Measurements from ENCODE around the gene NR1I2.

NR1I2 gene

DNA sequence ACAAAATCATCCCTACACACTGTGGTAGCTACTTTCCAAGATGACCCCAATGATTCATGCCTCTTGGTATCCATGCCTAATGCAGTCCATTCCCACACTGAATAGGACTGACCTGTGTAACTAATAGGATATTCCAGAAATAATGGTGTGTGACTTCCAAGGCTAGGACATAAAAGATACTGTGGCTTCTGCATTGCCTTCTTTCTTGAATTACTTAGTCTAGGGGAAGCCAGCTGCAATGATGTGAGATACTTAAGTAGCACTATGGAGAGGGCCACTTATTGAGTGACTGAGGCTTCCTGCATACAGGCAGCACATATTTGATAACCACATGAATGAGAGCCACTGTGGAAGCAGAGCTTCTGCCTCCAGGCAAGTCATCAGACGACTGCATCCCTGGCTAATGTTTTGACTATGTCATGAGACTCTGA, 50.1 kb downstream of the NR1I2 start:
- H3K4me3 ChIP-seq (ENCODE audit: low read depth, low read length): no peak overlapping the region
- DNase-seq (ENCODE audit: low read depth, low spot score): peak; percentile 65
- CTCF ChIA-PET: interaction anchor here (0.7 to 2.5 kb wide), 7 partner anchors 9 to 577 kb away, joined by 3 to 9 read pairs (median 3); no protein-coding TSS in a partner anchor
- POLR2A ChIA-PET: no interaction called here
- TF ChIP-seq, protein P1, sequence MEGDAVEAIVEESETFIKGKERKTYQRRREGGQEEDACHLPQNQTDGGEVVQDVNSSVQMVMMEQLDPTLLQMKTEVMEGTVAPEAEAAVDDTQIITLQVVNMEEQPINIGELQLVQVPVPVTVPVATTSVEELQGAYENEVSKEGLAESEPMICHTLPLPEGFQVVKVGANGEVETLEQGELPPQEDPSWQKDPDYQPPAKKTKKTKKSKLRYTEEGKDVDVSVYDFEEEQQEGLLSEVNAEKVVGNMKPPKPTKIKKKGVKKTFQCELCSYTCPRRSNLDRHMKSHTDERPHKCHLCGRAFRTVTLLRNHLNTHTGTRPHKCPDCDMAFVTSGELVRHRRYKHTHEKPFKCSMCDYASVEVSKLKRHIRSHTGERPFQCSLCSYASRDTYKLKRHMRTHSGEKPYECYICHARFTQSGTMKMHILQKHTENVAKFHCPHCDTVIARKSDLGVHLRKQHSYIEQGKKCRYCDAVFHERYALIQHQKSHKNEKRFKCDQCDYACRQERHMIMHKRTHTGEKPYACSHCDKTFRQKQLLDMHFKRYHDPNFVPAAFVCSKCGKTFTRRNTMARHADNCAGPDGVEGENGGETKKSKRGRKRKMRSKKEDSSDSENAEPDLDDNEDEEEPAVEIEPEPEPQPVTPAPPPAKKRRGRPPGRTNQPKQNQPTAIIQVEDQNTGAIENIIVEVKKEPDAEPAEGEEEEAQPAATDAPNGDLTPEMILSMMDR (IDR thresholded peaks at IDR 0.05; ENCODE audit: insufficient read depth, low read length, missing control alignments): no peak

DNA sequence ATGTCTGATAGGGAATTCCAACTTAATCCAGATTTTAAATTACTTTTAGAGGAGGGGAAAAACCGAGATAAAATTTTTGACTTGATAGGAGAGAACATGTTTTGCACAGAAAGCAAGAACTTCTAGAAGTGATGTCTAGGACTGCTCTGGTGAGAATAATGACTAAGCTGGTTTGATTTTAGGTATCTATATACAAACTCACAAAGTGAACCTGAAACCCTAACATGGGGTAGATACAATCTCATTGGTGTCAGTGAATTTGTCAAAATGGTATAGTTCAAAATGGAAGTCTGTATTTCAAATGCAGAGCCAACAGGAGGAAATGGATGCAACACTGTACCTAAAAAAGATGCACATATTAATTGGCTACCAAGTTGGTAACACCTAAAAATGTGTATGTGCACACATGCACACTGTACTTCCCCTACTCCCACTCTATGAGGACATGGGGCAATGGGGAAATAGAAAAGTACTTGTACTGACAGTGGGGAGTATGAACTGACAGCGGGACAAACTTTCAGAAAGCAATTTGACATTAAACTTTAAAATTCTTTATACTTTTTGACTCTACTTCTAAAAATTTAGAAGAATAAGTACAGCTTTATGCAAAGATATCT, 53.0 kb downstream of the NR1I2 start:
- H3K4me3 ChIP-seq (ENCODE audit: low read depth, low read length): no peak overlapping the region
- ChIA-PET POLR2A (no interaction called here), CTCF (no interaction called here)
- TF ChIP-seq, protein P1 (IDR thresholded peaks at IDR 0.05; ENCODE audit: insufficient read depth, low read length, missing control alignments): no peak
- no peak for DNase-seq (ENCODE audit: low read depth, low spot score)

DNA sequence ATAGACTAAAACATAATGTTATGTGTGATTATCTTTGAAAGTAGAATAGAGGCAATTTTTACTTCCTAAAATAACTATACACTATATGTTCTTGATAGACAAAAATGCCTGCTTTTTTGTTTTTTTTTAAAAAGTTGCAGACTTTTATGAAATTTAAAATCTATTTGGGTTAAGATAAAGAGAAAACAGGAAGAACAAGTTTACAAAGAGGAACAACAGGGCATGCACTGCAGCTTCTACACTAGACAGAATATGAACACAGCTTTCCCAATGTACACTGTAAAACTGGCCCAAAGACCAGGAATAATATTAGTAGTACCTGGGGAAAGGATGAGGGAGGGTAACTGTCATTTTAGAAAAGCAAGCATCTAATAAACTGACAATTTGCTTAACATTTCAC, 53.7 kb downstream of the NR1I2 start:
- ChIA-PET CTCF (no interaction called here), POLR2A (no interaction called here)
- TF ChIP-seq, protein P1 (IDR thresholded peaks at IDR 0.05; ENCODE audit: insufficient read depth, low read length, missing control alignments): no peak
- no peak overlapping the region for H3K4me3 ChIP-seq (ENCODE audit: low read depth, low read length)
- DNase-seq (ENCODE audit: low read depth, low spot score): no peak

DNA sequence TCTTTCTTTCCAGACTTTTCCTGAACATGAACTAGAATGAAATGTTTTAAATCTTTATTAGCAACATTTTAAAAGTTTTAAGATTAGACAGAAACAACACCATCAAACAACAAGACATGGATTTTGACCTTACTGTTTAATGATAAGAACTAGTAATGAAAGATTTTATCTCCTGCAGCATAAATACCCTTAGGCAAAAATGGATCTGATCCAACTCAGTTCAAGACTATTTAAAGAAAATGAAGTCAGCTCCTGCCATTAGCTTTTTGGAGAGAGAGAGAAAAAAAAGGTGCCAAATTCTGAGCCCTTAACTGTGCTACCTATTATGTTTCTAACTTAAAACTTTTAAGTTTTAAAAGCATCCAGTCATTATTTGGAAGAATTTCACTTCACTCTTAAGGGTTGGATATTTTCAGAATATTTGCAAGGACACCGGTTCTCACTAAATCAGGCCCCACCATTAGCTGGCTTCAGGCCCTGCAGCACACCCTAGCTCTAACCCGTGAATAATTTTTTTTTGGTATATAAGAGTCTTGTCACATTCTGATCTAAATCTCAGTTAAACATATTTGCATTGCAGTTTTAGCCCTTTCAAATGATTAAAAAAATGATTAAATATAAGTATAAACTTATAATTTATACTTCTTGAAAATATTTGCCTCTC, 60.0 kb downstream of the NR1I2 start:
- TF ChIP-seq, protein P1 (IDR thresholded peaks at IDR 0.05; ENCODE audit: insufficient read depth, low read length, missing control alignments): no peak
- no peak overlapping the region for H3K4me3 ChIP-seq (ENCODE audit: low read depth, low read length)
- ChIA-PET POLR2A (no interaction called here), CTCF (interaction anchor here (2.1 kb wide), 1 partner anchor 11 kb away, joined by 9 read pairs; no protein-coding TSS in a partner anchor)
- DNase-seq (ENCODE audit: low read depth, low spot score): no peak

DNA sequence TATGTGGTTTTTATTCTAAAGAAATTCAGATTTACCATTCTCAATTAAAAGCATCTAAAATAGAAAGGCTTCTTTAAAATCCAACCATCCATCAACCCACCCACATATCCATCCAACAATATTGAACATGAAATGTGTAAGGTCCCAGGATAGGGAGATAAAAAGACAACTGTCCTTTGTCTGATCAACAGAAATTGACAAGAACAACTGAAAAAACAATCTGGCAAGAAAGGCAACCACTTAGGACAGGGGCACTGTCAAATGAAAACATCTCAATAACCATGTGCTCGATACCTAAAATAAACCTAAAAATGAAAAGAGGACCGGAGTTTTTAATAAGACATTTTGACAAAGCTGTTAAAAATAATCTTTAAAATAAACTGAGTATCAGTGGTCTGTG, 67.2 kb downstream of the NR1I2 start:
- POLR2A ChIA-PET: no interaction called here
- no peak for DNase-seq (ENCODE audit: low read depth, low spot score)
- no peak overlapping the region for H3K4me3 ChIP-seq (ENCODE audit: low read depth, low read length)
- TF ChIP-seq, protein P1 (IDR thresholded peaks at IDR 0.05; ENCODE audit: insufficient read depth, low read length, missing control alignments): no peak
- CTCF ChIA-PET: no interaction called here

DNA sequence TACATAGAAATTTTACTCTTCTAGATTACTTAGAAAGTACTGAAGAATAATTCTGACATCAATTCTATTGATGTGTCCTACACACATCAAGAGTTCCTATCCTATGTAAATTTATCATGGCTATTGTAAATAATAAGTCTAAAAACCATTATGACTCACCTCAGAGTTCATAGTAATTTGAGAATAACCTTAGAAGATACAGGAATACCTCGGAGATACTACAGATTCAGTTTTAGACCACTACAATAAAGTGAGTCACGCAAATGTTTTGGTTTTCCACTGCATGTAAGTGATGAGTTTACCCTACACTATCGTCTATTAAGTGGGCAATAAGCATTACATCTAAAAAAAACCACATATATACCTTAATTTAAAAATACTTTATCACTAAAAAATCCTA, 74.8 kb downstream of the NR1I2 start:
- H3K4me3 ChIP-seq (ENCODE audit: low read depth, low read length): no peak overlapping the region
- ChIA-PET POLR2A (no interaction called here), CTCF (interaction anchor here (1.5 kb wide), 1 partner anchor 26 kb away, joined by 3 read pairs; no protein-coding TSS in a partner anchor)
- DNase-seq (ENCODE audit: low read depth, low spot score): no peak
- TF ChIP-seq, protein P1 (IDR thresholded peaks at IDR 0.05; ENCODE audit: insufficient read depth, low read length, missing control alignments): no peak
